ENCODE data around the gene SPATA21.

The SPATA21 gene

DNA sequence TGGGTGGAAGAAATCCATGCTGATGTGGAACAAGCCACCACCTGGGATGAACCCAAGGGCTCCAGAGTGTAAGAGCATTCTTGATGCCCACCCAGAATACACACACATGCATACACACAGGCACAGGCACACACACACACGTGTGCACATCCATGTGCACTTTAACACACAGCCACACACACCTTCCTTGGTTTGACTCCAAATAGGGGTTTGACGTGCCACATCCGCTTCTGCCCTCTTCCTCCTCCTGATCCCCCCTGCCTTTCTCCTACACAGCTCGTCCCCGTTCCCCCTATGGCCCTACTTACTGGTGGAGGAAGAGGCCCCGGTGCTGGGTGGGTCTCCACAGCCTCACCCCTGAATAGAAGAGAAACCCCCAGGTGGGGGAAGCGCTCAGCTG is 16.0 kb downstream of the SPATA21 start:
- DNase-seq (ENCODE audit: low spot score), result no peak

- DNase-seq (ENCODE audit: low spot score), result no peak
Measured at GRCh38 chr1:16420424-16421118, 16.7 kb downstream of the SPATA21 start.

DNA sequence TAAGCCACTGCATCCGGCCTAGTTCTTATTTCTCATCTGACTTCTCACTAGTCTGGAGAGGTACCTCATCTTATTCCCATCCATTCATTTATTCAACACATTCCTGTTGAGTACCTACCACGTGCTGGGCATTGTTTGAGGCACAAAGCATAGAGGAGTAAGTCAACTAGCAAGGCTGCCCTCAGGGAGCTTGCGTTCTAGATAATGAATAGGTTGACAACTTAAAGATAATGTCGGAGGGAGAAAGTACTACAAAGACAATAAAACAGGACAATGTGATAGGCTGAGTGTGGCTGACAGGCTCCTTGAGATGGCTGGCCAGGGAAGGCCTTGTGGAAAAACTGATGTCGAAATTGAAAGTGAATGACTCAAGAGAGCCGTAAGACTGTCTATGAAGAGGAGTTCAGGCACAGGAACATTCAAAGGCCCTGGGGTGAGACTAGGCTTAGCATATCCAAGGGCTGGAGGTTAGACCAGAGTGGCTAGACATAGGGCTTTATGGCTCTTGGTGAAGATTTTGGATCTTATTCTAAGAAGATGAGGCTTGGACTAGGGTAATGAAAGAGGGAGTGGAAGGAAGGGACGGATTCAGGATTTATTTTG is 18.3 kb downstream of the SPATA21 start:
- no peak for DNase-seq (ENCODE audit: low spot score)

DNA sequence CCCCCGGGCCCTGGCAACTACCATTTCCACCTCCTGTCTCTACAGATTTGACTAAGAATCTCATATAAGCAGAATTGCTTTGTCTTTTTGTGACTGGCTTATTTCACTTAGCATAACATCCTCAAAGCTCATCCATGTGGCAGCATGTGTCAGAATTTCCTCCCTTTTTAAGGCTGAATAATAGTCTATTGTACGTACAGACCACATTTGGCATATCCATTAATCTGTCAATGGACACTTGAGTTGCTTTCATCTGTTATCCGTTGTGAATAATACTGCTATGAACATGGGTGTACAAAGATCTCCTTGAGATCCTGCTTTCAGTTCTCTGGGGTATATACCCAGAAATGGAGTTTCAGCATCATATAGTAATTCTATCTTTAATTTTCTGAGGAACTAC is 24.0 kb downstream of the SPATA21 start:
- peak; percentile 36 for DNase-seq (ENCODE audit: low spot score)

DNA sequence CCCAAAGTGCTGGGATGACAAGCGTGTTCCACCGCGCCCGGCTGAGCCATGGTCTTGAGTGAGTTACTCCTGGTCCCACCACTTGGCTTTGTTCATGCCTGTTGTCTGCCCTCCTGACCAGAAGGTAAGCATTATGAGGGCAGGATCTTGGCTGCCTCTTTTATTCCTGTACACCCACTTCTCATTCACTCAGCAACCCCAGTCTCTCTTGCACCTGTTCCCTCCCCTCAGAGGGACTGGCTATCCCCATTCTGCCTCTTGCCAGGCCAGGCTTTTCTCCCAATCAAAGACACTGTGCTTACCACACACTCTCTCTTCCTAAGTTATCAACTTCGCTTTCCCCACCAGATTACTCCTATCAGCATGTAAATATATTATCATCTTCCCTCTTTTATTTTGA is 26.4 kb downstream of the SPATA21 start:
- DNase-seq (ENCODE audit: low spot score), result no peak

DNA sequence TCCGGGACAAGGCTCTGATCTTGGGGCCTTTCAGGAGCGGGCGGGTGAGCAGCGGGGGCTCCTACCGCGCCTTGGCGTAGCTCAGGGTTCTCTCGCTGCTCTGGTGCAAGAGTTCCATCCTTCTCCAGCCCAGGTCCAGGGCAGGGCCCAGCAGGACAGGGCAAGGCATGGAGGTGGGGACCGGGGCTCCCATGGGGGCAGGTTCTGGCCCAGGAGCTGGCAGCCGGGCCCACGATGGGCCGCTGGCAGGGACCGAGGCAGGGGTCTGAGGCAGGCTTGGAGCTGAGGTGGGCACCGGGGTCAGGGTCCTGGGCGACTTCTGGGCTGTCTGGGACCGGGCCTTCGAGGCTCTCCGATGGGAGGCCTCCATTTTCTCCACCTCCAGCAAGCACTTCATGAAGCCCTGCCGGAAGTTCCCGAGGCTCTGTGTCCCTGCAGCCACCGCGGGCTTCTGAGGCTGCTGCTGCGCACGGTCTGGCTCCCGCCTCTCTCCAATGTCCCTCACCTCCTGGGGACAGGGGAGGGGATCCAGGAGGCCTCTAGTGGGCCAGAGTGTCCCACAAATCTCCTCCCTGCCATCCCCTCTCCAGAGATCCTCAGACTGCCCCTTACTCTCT is 27.6 kb downstream of the SPATA21 start:
- DNase-seq (ENCODE audit: low spot score), result no peak

- DNase-seq (ENCODE audit: low spot score), result no peak
Measured at GRCh38 chr1:16406868-16407267, 30.4 kb downstream of the SPATA21 start.

- DNase-seq (ENCODE audit: low spot score), result no peak
Measured at GRCh38 chr1:16405441-16405840, 31.8 kb downstream of the SPATA21 start.

GRCh38 chr1:16402742-16403141 is 34.5 kb downstream of the SPATA21 start:
- DNase-seq (ENCODE audit: low spot score), result no peak

GRCh38 chr1:16398371-16398953 is 38.8 kb downstream of the SPATA21 start:
- no peak for DNase-seq (ENCODE audit: low spot score)

- DNase-seq (ENCODE audit: low spot score), result no peak
Measured at GRCh38 chr1:16397120-16397519, 40.1 kb downstream of the SPATA21 start.

DNA sequence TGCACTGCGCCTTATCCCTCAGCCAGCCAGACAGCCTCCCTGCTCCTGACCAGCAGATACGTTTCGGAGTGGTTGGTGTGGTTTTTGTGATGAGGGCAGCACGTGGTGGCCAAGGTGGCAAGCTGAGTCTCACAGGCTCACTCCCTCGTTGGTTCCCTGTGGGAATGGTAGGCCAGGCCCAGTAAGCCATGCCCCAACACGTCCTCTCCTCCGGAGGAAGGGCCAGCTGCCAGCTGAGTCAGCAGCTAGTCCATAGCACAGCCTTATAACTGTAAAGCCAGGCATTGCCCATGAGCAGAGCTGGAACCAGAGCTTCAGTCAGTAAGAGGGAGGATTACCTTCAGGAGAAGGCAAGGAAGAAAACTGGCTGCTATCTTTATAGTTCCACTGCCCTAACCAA is 40.6 kb downstream of the SPATA21 start:
- DNase-seq (ENCODE audit: low spot score), result no peak

GRCh38 chr1:16394977-16395376 is 42.2 kb downstream of the SPATA21 start:
- DNase-seq (ENCODE audit: low spot score), result no peak

DNA sequence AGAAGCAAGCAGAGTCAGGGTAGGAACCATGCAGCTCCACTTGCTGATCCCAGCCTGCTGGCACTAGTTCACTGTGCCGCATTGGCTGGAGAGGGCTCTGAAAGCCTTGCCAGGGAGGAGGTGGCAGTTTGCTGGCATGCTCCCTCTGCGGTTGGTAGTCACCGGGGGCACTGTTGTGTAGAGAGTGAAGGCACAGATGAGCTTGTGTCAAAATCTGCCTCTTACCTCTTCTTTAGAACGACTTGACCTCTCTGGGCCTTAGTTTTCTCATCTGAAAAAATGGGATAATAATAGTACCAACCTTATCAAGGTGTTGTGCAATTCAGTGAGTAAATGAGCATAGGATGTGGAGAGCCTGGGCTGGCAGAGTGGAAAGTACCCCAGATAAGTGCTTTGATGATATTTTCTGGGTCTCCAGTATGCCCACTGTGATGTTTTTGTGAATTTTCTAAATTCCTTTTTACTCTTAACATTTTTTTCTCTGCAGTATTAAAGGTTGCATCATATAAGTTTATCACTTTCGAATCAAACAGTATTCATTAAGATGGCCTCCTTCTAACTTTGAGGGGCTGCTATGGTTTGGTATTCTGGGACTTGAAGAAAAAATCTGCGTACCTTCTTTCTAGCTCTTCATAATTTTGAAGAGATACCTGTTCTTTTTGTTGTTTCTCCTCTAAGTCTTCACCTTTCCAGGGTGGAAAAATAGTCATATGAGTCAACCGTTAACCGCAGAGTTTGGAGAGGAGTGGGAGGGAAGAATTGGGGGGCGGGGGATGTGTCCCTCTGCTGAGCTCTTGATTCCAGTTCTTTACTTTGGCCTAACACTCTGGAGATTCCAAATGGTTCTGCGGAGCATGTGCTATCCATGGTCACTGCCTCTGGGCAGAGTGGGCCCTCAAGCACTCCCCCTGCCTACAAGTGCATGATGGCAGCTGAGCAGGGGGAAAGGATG is 43.4 kb downstream of the SPATA21 start:
- DNase-seq (ENCODE audit: low spot score), result no peak

GRCh38 chr1:16392740-16393569 is 44.3 kb downstream of the SPATA21 start:
- DNase-seq (ENCODE audit: low spot score), result no peak

DNA sequence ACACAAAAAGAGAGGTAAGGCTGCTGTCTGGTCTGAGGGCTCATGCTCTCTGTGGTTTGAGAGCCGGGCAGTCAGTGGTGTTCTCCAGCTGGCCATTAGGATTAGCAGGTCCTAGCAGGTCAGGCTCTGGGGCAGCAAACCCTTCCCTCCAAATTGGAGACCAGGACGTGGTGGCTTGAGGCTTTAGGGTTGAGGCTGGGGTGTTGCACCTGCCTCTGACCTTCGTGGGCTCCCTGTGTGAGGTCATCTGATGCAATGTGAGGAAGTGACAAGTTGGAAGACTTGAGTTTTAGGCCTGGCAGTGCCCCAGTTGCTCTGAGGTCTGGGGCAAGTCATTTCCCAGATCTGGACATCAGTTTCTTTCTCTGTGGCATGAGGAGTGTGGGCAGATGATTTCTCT is 45.8 kb downstream of the SPATA21 start:
- no peak for DNase-seq (ENCODE audit: low spot score)

- DNase-seq (ENCODE audit: low spot score), result no peak
Measured at GRCh38 chr1:16387201-16388188, 49.7 kb downstream of the SPATA21 start.

DNA sequence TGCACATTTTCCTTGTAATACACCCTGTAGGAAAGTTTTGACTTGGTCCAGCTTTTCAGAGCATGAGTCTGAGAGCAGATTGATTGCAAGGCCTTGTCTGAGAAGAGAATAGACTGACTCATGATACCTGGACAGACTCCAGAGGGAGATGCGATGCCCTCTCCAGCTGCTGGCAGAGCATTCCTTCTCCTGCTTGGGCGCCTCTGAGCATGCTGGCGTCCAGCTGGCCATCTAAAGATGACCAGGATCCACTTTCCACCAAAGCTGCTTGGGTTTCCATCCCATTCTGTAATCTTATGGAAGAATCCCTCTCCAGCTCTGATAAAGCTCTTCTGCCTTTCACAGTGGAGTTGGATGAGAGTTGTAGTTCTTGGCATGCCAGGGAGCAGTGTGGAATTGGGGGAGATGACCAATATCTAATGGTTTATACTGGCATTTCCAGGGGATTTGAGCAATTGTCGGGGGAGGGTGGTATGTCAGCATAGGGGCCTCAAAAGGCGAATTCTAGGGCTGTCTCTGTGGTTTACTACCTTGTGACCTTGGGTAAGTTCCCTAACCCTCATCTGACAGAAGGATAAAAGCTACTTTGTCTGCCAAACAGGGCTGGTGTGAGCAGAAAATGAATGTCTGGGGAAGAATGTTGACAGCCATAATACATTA is 50.6 kb downstream of the SPATA21 start:
- no peak for DNase-seq (ENCODE audit: low spot score)

DNA sequence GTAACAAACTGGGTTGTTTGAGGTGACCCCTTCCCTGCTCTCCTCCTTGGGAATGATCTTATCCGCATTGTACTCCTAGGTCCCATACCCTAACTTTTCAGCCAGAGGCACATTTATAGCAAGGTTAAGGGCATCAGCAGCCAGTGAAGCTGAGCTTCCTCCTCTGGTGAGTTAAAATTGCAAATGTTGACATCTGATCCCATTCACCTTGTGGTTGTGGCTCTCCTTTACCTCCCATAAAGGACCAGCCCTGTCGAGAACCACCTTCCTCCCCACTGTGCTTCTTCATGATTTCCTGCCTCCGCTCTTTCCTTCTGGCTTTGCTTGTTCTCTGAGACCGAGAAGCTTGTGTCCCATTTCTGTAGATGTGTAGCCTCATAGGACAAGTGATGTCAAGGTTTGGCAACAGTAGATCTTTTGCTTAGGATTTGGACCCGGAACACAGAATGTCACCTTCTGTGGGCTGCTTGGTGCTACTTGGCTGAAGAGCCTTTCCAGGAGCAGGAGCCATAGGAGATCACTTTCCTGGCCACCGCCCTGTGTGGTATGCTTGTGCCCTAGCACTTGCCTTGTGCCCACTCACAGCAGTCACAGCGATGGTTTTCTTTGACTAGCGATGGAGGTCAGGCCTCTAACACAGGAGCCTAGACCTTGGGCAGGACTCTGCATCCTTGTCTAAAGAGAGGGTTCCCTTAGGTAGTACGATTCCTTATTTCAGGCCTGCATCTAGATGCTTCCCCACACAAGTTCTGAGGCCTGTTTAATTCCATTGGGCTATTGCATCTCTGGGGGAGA is 51.4 kb downstream of the SPATA21 start:
- no peak for DNase-seq (ENCODE audit: low spot score)
